ENCODE data around the gene BCL2L1. TPM values are rescaled to one million over a fixed set of nuclear protein-coding genes. Genes with fewer than 3 reads are reported as not detected.

The BCL2L1 gene
- polyA plus RNA-seq, 1 donor from 2014 or later = 125 TPM

- H2AFZ ChIP-seq (ENCODE audit: low read depth, low read length) = no peak overlapping the region
These were observed 9.1 kb downstream of the BCL2L1 start for GRCh38 chr20:31713312-31714273.

GRCh38 chr20:31712564-31713311 lies 9.9 kb downstream of the BCL2L1 start:
- Histone ChIP-seq H3K4me3 (ENCODE audit: low read length) (peak overlapping the region; percentile 36), H2AFZ (ENCODE audit: low read depth, low read length) (no peak overlapping the region), H3K27ac (ENCODE audit: low read length) (no peak overlapping the region), H3F3A (ENCODE audit: insufficient read depth, low read length, poor library complexity, severe bottlenecking) (no peaks in the 10 kb centered on the region), H3K27me3 (ENCODE audit: insufficient read depth, low read depth, low read length) (no peaks in the 10 kb centered on the region), H4K20me1 (ENCODE audit: insufficient read depth) (peaks cover 3% of the 10 kb centered on the region), H3K79me2 (replicated peaks; ENCODE audit: insufficient read depth, low read length) (peaks cover 62% of the 10 kb centered on the region), H3K4me2 (ENCODE audit: low read length) (no peak overlapping the region), H3K36me3 (ENCODE audit: insufficient read depth, low read length) (peaks cover 16% of the 10 kb centered on the region), H3K9me3 (ENCODE audit: low read length) (no peaks in the 10 kb centered on the region), H3K9ac (ENCODE audit: low read length) (no peak overlapping the region), H3K9me2 (ENCODE audit: insufficient read depth, low read length) (no peaks in the 10 kb centered on the region)
- TF ChIP-seq MXI1 (conservative IDR thresholded peaks at IDR 0.05; ENCODE audit: poor library complexity, severe bottlenecking) (no peak), TAF1 (IDR thresholded peaks at IDR 0.05; ENCODE audit: low read depth) (no peak), RAD21 (conservative IDR thresholded peaks at IDR 0.05) (no peak), EZH2 (IDR thresholded peaks at IDR 0.05; ENCODE audit: borderline replicate concordance, insufficient read depth, low read length, poor library complexity, severe bottlenecking) (no peak), SMC3 (conservative IDR thresholded peaks at IDR 0.05; ENCODE audit: poor library complexity) (no peak)
- TF ChIP-seq, protein P1, sequence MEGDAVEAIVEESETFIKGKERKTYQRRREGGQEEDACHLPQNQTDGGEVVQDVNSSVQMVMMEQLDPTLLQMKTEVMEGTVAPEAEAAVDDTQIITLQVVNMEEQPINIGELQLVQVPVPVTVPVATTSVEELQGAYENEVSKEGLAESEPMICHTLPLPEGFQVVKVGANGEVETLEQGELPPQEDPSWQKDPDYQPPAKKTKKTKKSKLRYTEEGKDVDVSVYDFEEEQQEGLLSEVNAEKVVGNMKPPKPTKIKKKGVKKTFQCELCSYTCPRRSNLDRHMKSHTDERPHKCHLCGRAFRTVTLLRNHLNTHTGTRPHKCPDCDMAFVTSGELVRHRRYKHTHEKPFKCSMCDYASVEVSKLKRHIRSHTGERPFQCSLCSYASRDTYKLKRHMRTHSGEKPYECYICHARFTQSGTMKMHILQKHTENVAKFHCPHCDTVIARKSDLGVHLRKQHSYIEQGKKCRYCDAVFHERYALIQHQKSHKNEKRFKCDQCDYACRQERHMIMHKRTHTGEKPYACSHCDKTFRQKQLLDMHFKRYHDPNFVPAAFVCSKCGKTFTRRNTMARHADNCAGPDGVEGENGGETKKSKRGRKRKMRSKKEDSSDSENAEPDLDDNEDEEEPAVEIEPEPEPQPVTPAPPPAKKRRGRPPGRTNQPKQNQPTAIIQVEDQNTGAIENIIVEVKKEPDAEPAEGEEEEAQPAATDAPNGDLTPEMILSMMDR (IDR thresholded peaks at IDR 0.05; ENCODE audit: poor library complexity, severe bottlenecking) = no peak

More at GRCh38 chr20:31713312-31714273, 9.1 kb downstream of the BCL2L1 start:
- no peaks in the 10 kb centered on the region for H3F3A ChIP-seq (ENCODE audit: insufficient read depth, low read length, poor library complexity, severe bottlenecking)
- peak overlapping the region; percentile 36 for H3K4me3 ChIP-seq (ENCODE audit: low read length)
- H3K9ac ChIP-seq (ENCODE audit: low read length) = no peak overlapping the region
- no peaks in the 10 kb centered on the region for H3K27me3 ChIP-seq (ENCODE audit: insufficient read depth, low read depth, low read length)
- TF ChIP-seq TAF1 (IDR thresholded peaks at IDR 0.05; ENCODE audit: low read depth) (no peak), POLR2AphosphoS5 (IDR thresholded peaks at IDR 0.05) (no peak), EZH2 (IDR thresholded peaks at IDR 0.05; ENCODE audit: borderline replicate concordance, insufficient read depth, low read length, poor library complexity, severe bottlenecking) (no peak), SMC3 (conservative IDR thresholded peaks at IDR 0.05; ENCODE audit: poor library complexity) (no peak), RAD21 (conservative IDR thresholded peaks at IDR 0.05) (no peak), EP300 (conservative IDR thresholded peaks at IDR 0.05; ENCODE audit: poor library complexity, severe bottlenecking) (no peak), MXI1 (conservative IDR thresholded peaks at IDR 0.05; ENCODE audit: poor library complexity, severe bottlenecking) (no peak)
- TF ChIP-seq, protein P2, sequence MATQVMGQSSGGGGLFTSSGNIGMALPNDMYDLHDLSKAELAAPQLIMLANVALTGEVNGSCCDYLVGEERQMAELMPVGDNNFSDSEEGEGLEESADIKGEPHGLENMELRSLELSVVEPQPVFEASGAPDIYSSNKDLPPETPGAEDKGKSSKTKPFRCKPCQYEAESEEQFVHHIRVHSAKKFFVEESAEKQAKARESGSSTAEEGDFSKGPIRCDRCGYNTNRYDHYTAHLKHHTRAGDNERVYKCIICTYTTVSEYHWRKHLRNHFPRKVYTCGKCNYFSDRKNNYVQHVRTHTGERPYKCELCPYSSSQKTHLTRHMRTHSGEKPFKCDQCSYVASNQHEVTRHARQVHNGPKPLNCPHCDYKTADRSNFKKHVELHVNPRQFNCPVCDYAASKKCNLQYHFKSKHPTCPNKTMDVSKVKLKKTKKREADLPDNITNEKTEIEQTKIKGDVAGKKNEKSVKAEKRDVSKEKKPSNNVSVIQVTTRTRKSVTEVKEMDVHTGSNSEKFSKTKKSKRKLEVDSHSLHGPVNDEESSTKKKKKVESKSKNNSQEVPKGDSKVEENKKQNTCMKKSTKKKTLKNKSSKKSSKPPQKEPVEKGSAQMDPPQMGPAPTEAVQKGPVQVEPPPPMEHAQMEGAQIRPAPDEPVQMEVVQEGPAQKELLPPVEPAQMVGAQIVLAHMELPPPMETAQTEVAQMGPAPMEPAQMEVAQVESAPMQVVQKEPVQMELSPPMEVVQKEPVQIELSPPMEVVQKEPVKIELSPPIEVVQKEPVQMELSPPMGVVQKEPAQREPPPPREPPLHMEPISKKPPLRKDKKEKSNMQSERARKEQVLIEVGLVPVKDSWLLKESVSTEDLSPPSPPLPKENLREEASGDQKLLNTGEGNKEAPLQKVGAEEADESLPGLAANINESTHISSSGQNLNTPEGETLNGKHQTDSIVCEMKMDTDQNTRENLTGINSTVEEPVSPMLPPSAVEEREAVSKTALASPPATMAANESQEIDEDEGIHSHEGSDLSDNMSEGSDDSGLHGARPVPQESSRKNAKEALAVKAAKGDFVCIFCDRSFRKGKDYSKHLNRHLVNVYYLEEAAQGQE (IDR thresholded peaks at IDR 0.05; ENCODE audit: borderline replicate concordance) = no peak
- TF ChIP-seq, protein P1 (IDR thresholded peaks at IDR 0.05; ENCODE audit: poor library complexity, severe bottlenecking) = no peak
- no peak overlapping the region for H3K4me2 ChIP-seq (ENCODE audit: low read length)
- H4K20me1 ChIP-seq (ENCODE audit: insufficient read depth) = peaks cover 3% of the 10 kb centered on the region
- no peak overlapping the region for H3K27ac ChIP-seq (ENCODE audit: low read length)
- H3K79me2 ChIP-seq (replicated peaks; ENCODE audit: insufficient read depth, low read length) = peaks cover 63% of the 10 kb centered on the region
- H3K36me3 ChIP-seq (ENCODE audit: insufficient read depth, low read length) = peaks cover 16% of the 10 kb centered on the region
- no peaks in the 10 kb centered on the region for H3K9me3 ChIP-seq (ENCODE audit: low read length)
- no peaks in the 10 kb centered on the region for H3K9me2 ChIP-seq (ENCODE audit: insufficient read depth, low read length)
